Bronchial epithelial cell (primary cell): ENCODE results near the gene ANGPTL1. TPM values are rescaled to one million over a fixed set of nuclear protein-coding genes. Genes with fewer than 3 reads are reported as not detected.

Source experiments
- DNase-seq: peaks from one replicate; pipeline ENCODE4 v3.0.0-alpha.2; 2010; ENCODE audit warnings: low read depth
- FAIRE-seq: peaks from 2 replicates; lab custom pipeline; 2011; peaks lifted over from hg19 to GRCh38; lab: Jason Lieb, UNC
- H3K27me3 ChIP-seq: 2 replicates; pipeline ENCODE4 v1.5.1; 2011; ENCODE audit warnings: low read length; ENCODE audit not compliant: control insufficient read depth, insufficient read depth
- H3K36me3 ChIP-seq: 2 replicates; pipeline ENCODE4 v1.5.1; 2011; ENCODE audit warnings: low read length; ENCODE audit not compliant: control insufficient read depth, insufficient read depth
- H3K4me3 ChIP-seq: 2 replicates; pipeline ENCODE4 v1.5.1; 2011; ENCODE audit warnings: mild to moderate bottlenecking, low read depth, low read length, control low read depth
- CTCF ChIP-seq: IDR thresholded peaks from 2 replicates; pipeline ENCODE4 v1.5.1; 2011; ENCODE audit warnings: mild to moderate bottlenecking, moderate library complexity, low read length, control low read depth, inconsistent platforms; ENCODE audit not compliant: insufficient read depth, severe bottlenecking
- total RNA-seq: library from RNA; depleted of rRNA; stranded (reverse); fragments of >200 nt; gene quantifications from 2 replicates; pipeline ENCODE4 v1.2.1, GENCODE V29; 2014

The ANGPTL1 gene
- total RNA-seq, 1 donor from 2014 or later, result not detected

GRCh38 chr1:178912597-178912996 is 41.7 kb upstream of the ANGPTL1 start:
- Histone ChIP-seq H3K36me3 (no peaks in the 10 kb centered on the region), H3K4me3 (no peak overlapping the region), H3K27me3 (no peaks in the 10 kb centered on the region)
- FAIRE-seq, result no peak
- no peak for TF ChIP-seq CTCF
- no peak for DNase-seq

GRCh38 chr1:178910023-178910422 is 39.1 kb upstream of the ANGPTL1 start:
- TF ChIP-seq CTCF, result no peak
- FAIRE-seq, result no peak
- Histone ChIP-seq H3K4me3 (no peak overlapping the region), H3K27me3 (no peaks in the 10 kb centered on the region), H3K36me3 (no peaks in the 10 kb centered on the region)
- no peak for DNase-seq

- FAIRE-seq, result no peak
- no peak overlapping the region for H3K4me3 ChIP-seq
Measured at GRCh38 chr1:178908358-178908757, 37.5 kb upstream of the ANGPTL1 start.

GRCh38 chr1:178901482-178902125 is 30.7 kb upstream of the ANGPTL1 start:
- FAIRE-seq (no peak), DNase-seq (no peak)
- no peak for TF ChIP-seq CTCF
- Histone ChIP-seq H3K4me3 (no peak overlapping the region), H3K27me3 (no peaks in the 10 kb centered on the region), H3K36me3 (no peaks in the 10 kb centered on the region)

More at GRCh38 chr1:178908358-178908757, 37.5 kb upstream of the ANGPTL1 start:
- no peaks in the 10 kb centered on the region for H3K27me3 ChIP-seq
- no peak for TF ChIP-seq CTCF
- DNase-seq, result no peak
- no peaks in the 10 kb centered on the region for H3K36me3 ChIP-seq

- no peak for TF ChIP-seq CTCF
- no peak for FAIRE-seq
- Histone ChIP-seq H3K27me3 (no peaks in the 10 kb centered on the region), H3K4me3 (no peak overlapping the region), H3K36me3 (no peaks in the 10 kb centered on the region)
- DNase-seq, result no peak
Measured at GRCh38 chr1:178899402-178899801, 28.5 kb upstream of the ANGPTL1 start.

- TF ChIP-seq CTCF, result no peak
- Histone ChIP-seq H3K27me3 (no peaks in the 10 kb centered on the region), H3K36me3 (no peaks in the 10 kb centered on the region), H3K4me3 (no peak overlapping the region)
- FAIRE-seq (no peak), DNase-seq (no peak)
Measured at GRCh38 chr1:178898401-178898800, 27.5 kb upstream of the ANGPTL1 start.
